ENCODE results near the gene SLC16A7.

DNA sequence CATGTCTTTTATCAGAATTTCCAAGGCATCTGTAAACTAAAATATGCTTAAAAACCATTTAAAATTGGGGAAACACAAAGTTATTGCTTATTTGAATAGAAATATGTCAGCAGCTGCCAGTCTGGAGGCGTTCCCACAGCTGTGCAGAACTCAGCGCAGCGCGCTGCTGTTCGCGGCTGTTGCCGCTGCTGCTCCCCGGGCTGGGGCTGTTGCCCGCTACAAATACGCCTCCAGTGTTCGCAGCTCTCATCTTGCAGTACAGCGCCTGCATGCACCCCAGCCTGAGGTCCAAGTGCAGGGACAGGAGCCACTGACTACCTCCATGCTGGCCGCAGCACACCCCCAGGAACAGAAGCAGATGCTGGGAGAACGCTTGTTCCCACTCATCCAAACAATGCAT is 216.2 kb downstream of the SLC16A7 start:
- no peak for TF ChIP-seq POLR2A (IDR thresholded peaks at IDR 0.05; ENCODE audit: low read length)
- no peak for TF ChIP-seq GATA1 (IDR thresholded peaks at IDR 0.05; ENCODE audit: low read depth, low read length)

All from erythroblast (primary cell).